SW 1271 (cell line): Measurements from ENCODE around the gene BABAM2.
"Not testable (repeated sequence)": the region's sequence is repeated elsewhere in the genome, so short reads cannot be mapped to it uniquely, and the experiment has no call there.

Source experiments
- DNase-seq, 2 experiments: peaks; one replicate each; lab custom pipeline; 2025; lab: John Stamatoyannopoulos, UW

Gene BABAM2

DNA sequence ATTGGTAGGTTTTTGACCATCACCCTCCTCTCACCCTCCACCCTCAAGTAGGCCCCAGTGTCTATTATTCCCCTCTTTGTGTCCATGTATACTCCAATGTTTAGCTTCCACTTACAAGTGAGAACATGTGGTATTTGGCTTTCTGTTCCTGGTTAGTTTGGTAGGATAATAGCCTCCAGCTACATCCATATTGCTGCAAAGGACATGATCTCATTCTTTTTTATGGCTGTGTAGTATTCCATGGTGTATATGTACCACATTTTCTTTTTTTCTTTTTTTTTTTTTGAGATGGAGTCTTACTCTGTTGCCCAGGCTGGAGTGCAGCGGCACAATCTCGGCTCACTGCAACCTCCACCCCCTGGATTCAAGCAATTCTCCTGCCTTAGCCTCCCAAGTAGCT is 88.2 kb downstream of the BABAM2 start:
- DNase-seq = not testable (repeated sequence)

GRCh38 chr2:27980242-27980641 is 89.7 kb downstream of the BABAM2 start:
- DNase-seq = peak in 1 of 2 experiments; percentile 37

DNA sequence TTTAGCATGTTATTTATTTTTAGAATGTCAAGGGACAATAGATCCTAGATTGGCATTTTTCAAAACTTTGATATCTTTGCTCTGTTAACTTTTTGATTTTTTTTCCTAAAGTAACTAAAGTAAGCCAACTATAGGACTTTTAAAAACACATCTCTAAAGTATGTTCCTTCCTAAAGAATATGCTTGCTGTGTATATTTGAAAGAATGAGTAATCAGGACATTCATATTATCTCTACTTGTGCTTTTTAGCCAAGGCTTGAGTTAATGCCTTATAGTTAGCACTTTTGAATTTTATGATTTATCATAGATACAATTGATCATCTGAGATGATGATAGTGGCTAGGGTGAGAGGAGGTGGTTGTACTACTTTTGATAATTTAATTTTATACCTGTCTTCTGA is 93.6 kb downstream of the BABAM2 start:
- no peak for DNase-seq

- DNase-seq = no peak
Observed at GRCh38 chr2:27988306-27988705, 97.8 kb downstream of the BABAM2 start.

- DNase-seq = no peak
Observed at GRCh38 chr2:27988718-27989117, 98.2 kb downstream of the BABAM2 start.

DNA sequence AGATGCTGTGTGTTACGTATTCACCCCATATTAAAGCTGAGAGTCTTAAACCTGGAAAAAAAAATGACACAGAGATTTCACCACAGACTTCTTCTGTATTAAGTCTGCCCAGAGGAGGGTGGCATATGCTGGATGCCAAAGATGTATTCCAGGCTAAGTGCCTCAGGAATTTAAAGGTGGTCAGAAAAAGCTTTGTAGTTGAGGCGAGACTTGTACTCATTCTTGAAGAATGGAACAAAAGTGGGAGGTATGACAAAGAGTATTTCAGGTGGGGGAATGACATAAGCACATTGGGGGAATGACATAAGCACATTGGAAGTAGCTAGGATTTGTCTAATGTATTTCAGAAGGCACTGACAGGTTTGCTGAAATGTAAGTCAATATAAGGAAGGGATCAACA is 98.6 kb downstream of the BABAM2 start:
- DNase-seq = no peak

DNA sequence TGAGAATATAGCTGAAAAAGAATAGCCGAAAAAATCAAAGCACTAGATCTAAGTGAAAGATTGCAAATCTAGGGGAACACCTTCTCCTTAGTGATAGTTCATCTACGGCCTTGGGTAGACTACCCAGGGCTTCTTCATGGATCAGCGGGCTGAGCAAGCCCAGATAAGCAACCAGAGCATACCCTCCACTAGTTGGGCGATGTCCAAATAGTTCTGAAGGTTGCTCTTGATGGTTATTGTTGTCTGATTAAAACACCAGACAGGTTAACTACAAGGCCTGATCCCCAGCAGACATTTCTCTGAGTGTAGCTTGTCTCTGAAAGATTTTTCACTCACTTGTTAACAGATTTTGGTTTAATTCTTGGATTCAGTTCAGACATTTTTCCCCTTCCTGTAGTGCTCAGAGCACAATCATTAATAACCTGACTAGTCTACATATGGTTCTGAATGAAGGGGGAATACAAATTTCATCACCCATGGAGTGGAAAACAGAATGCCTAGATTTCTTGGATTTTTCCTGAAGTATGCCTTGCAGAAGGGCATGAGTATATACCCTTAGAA is 99.6 kb downstream of the BABAM2 start:
- DNase-seq = no peak

DNA sequence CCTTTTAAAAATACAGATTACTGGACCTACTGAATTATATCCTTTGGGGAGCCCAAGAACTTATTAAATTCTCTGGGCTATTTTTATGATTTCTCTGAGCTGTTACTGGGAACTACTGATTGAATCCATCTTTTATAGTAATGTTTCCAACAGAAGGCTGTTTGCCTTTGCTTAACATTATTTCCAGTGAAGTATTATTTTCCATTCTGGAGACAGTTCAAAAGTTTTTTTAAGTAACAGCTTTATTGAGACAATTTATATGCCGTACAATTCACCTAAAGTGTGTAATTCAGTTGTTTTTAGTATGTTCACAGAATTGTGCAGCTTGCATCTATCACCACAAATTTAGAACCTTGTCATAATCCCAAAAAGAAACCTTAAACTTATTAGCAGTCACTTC is 100.6 kb downstream of the BABAM2 start:
- DNase-seq = no peak

GRCh38 chr2:27992787-27993401 is 102.4 kb downstream of the BABAM2 start:
- peak; percentile 57 to 90 for DNase-seq

DNA sequence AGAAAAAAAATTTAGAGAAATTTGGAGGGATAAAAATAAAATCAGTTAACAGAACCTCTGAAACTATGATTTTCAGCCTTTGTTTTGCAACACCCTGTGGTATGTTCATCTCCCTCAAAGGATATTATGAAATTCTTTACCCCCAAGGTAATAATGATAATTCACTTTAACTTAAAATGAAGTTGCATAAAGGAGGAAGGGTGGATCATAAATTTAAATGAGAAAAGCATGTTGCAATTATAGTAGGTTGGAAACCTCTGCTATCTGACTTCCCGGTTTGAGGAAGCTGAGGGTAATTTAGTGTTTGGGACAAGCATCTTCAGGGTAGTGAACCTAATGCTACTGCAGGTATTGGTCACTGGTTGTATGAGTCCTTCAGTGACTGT is 102.9 kb downstream of the BABAM2 start:
- DNase-seq = no peak

GRCh38 chr2:27993950-27994728 is 103.6 kb downstream of the BABAM2 start:
- DNase-seq = no peak

GRCh38 chr2:27996156-27996922 is 105.8 kb downstream of the BABAM2 start:
- no peak for DNase-seq

GRCh38 chr2:28000287-28000686 is 109.8 kb downstream of the BABAM2 start:
- no peak for DNase-seq

DNA sequence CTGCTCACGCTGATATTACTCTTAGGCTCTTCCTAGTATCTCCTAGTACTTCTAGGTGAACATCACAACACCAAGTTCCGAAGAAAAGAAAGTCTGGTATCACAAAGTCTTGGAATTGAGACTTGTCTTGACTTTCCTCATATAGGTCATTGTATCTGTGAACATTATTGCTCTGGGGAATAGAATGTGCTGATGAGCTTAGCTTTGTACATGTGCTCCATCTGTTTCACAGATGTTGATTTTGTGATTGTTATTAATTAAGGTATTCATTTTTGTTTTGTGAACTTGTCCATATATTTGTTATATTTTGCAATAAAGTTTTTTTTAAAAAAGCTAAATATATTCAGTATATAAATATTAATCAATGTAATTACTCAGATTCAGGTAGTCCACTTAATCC is 111.7 kb downstream of the BABAM2 start:
- no peak for DNase-seq

DNA sequence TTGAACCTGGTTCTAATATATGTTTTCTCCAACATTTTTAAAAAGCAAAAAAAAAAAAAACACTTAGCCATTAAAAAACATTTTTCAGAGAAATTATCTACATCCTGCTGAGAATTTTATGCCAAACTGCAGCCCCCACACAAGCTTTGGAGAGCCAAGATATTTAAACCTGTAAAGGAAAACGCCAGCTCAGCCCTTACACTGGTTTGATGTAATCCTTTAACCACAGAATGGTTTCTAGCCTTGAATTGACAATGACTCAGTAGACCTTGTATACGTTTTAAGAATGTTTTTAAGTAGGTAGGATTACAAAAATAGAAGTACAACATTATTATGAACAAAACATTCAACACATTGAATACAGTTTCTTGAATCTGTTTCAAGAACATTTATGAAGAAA is 113.6 kb downstream of the BABAM2 start:
- peak in 1 of 2 experiments; percentile 46 for DNase-seq

DNA sequence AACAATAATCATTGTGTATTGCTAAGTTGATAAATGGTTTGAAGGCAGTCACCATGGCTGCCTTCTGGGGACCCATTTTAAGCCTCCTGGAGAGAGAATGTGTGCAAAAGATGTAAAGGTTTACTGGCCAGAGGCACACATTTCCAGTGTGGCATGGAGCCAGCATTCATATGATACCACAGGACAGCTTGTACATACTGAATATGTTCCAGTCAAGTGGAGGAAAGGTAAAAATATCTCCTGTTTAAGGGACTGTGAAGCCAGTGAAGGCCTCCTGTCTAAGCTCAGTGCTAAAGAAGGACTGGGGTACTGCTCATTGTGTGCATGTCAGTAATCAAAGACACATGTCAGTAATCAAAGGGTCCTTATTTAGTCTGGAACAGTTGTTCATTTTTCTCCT is 119.2 kb downstream of the BABAM2 start:
- DNase-seq = no peak

- DNase-seq = no peak
Observed at GRCh38 chr2:28011322-28011737, 120.8 kb downstream of the BABAM2 start.

DNA sequence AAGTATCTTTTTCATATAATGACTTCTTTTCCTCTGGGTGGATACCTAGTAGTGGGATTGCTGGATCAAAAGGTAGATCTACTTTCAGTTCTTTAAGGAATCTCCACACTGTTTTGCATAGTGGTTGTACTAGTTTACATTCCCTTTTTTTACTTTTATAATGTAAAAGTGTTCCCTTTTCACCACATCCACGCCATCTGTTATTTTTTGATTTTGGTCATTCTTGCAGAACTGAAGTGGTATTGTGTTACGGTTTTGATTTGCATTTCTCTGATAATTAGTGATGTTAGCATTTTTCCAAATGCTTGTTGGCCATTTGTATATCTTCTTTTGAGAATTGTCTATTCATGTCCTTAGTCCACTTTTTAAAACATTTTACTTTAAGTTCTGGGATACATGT is 127.9 kb downstream of the BABAM2 start:
- DNase-seq = not testable (repeated sequence)

GRCh38 chr2:28019521-28019920 is 129.0 kb downstream of the BABAM2 start:
- not testable (repeated sequence) for DNase-seq

- no peak for DNase-seq
Observed at GRCh38 chr2:28021898-28022297, 131.4 kb downstream of the BABAM2 start.

DNA sequence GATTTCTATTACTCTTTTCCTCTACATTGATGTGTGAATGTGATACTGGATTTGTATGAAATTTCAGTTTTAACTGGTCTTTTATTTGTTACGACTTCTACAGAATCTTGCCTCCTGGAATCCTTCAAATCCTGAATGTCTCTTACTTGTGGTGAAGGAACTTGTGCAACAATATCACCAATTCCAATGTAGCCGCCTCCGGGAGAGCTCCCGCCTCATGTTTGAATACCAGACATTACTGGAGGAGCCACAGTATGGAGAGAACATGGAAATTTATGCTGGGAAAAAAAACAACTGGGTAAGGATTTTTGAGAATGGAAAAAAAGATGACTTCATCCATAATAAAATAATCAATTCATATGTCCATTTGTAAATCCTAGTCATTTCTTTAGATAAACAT is 134.6 kb downstream of the BABAM2 start:
- no peak for DNase-seq

DNA sequence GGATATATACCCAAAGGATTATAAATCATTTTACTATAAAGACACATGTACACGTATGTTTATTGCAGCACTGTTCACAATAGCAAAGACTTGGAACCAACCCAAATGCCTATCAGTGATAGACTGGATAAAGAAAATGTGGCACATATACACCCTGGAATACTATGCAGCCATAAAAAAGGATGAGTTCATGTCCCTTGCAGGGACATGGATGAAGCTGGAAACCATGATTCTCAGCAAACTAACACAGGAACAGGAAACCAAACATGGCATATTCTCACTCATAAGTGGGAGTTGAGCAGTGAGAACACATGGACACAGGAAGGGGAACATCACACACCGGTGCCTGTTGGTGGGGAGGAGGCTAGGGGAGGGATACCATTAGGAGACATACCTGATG is 135.7 kb downstream of the BABAM2 start:
- not testable (repeated sequence) for DNase-seq

DNA sequence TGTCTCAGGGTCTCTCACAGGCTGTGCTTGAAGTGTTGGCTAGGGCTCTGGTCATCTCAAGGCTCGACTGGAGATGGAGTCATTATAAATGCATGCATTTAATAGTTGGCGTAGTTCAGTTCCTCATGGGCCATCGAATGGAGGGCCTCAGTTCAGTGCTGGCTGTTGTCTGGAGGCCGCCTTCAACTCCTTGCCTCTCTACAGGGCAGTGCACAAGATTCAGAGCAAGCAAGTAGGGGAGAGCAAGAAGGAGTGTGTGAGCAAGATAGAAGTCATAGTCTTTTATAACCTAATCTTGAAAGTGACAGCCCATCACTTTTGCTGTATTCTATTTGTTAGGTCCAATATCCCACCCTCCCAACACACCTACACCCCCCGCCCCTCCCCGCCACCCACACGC is 137.5 kb downstream of the BABAM2 start:
- no peak for DNase-seq
